Keratinocyte (primary cell): Measurements from ENCODE around the gene CPT1B.

Experiments
- CTCF ChIP-seq, 3 experiments: IDR thresholded peaks in 1 of 3; conservative IDR thresholded peaks in 1 of 3; optimal IDR thresholded peaks in 1 of 3; 2 replicates in 2 of 3; 3 replicates in 1 of 3; pipeline versions ENCODE3 to v1.5.1; 2011; ENCODE audit warnings: low read length in 3 of 3, mild to moderate bottlenecking in 3 of 3, moderate library complexity in 2 of 3, control low read depth in 1 of 3, inconsistent platforms in 1 of 3; ENCODE audit not compliant: insufficient read depth in 2 of 3; ENCODE audit errors: extremely low read depth in 1 of 3
- EZH2 ChIP-seq: IDR thresholded peaks from one replicate; pipeline ENCODE4 v1.6.1; 2012; ENCODE audit warnings: inconsistent platforms, mild to moderate bottlenecking, low read length, moderate library complexity

- no peak for TF ChIP-seq EZH2
- TF ChIP-seq CTCF (optimal IDR thresholded peaks at IDR 0.05 in 1 of 3, IDR thresholded peaks at IDR 0.05 in 1 of 3, conservative IDR thresholded peaks at IDR 0.05 in 1 of 3; ENCODE audit: extremely low read depth in 1 of 3, insufficient read depth in 2 of 3, low read length in 3 of 3): peak; percentile 42 to 72 (median 50)
Measured at GRCh38 chr22:50544078-50544745, 34.0 kb downstream of the CPT1B start.
